Hematopoietic multipotent progenitor cell treated with erythropoietin and hydrocortisone succinate and interleukin-3 and kit ligand, for 8 days (in vitro differentiated cells): ENCODE results near the gene ADCK1.

Source experiments
- DNase-seq: peaks from one replicate; pipeline ENCODE4 v3.0.0-alpha.2; 2015

Gene ADCK1

DNA sequence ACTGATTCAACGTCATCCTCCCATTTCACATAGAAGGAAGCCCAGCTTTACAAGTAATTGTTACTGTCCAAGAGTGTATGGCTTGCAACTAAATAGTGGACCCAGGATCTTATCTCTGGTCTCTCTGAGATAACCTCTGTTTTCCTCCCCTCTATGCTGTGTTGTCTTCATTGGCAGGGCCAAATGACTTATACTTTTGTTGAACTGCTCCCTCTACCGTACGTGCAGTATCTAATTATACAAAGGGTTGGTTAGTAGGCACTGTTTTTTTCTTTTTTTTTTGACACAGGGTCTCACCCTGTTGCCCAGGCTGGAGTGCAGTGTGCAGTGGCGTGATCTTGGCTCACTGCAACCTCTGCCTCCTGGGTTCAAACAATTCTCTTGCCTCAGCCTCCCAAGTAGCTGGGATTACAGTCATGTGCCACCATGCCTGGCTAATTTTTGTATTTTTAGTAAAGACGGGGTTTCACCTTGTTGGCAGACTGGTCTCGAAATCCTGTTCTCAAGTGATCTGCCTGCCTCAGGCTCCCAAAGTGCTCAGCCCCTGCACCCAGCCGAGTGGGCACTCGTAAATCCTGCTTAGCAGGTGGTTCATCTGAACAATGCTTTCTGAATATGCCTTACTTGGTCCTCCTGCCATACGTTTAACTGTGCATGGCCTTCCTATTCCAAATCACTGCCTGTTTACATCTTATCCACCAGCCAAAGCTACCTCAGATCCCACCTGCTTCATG, 162.1 kb downstream of the ADCK1 start:
- DNase-seq, result peak; percentile 28

GRCh38 chr14:77962731-77963520, 163.0 kb downstream of the ADCK1 start:
- DNase-seq, result no peak

DNA sequence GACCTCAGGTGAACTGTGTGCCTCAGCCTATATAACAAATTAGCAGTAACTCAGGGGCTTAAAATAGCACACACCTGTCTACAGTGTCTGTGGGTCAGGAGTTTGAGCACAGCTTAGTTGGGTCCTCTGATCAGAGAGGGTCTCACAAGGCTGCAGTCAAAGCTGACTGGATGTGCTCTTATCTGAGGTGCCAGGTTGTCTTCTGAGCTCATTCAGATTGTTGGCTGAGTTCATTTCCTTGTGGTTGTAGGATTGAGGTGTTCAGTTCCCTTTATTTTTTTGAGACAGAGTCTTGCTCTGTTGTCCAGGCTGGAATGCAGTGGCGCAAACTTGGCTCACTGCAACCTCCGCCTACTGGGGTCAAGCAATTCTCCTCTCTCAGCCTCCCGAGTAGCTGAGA, 164.7 kb downstream of the ADCK1 start:
- DNase-seq, result peak; percentile 27

- DNase-seq, result no peak
Measured at GRCh38 chr14:77965050-77965449, 165.1 kb downstream of the ADCK1 start.

DNA sequence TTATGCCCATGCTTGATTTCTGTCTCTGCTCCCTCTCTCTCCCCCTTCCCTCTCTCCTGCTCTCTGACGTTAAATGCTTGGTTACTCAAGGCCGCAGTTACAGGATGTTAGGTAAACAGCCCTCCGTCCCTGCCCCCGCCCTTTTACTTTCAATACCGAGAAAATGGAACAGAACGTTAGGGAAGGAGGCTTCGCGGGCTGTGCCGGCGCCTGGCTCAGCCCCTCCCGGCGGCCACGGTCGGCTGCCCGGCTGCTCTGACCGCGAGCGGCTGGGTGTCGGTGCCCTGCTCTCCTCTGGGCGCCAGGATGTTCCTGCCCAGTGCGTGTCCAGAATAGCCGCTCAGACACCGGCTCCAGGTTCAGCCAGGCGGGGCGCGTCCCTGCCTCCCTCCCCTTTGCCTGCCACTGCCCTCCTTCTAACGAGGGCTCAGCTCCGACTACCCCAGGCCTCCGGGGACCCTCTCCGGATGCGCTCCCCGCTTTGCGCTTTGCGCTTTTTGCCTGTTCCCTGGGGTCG, 166.1 kb downstream of the ADCK1 start:
- DNase-seq, result peak; percentile 69

DNA sequence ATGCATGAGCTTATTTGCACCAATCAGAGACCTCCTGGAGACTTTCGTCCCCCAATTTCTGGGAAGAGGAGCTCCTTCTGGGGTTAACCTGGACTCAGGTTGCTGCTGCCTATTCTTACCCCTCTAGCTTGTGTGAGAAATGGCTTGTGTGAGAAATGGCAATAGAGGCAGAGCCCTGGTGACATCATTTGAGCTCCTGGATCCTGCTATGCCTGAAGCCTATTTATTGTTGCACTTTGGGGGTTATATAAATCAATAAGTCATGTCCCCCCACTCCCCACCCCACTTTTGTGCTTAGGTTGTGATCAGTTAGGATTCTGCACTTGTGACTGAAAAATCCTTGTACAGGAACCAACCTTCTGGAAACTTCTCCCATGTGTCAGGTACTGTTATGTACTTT, 167.2 kb downstream of the ADCK1 start:
- DNase-seq, result no peak

DNA sequence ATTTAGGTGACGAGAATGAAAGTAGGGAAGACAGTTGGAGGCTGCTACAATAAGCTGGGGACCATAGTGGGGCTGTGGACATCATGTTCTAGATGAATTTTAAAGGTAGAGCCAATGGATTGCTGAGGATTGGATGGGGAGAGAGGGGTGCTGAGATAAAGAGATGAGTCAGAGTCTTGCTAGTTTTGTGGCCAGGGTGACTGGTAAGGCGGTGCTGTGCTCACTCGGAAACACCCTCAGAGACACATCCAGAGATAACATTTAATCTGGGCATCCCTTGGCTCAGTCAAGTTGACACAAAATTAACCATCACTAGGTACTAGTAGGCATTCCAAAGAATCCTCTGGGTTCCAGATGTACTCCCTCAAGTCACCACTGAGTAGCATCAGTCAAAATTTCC, 170.7 kb downstream of the ADCK1 start:
- peak; percentile 69 for DNase-seq

- no peak for DNase-seq
Measured at GRCh38 chr14:77973246-77973645, 173.3 kb downstream of the ADCK1 start.

GRCh38 chr14:77976591-77976990, 176.7 kb downstream of the ADCK1 start:
- DNase-seq, result no peak

DNA sequence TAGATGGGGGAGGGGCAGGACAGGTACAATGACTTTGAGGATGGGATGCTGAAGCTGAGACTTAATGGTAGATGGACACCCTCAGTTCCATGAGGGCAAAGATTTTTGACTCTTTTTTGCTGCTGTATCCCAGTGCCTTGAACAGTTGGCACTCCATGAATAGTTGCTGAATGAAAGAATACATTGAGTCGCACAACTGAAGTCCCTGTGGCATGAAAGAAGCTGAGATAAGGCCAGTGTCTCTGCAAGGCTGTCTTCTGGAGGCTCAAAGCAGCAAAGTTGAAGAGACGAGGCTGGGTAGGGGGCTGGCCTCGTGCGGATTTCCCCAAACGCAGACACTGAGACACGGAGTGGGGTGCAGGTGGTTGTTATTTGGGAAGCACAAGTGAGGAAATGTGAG, 179.3 kb downstream of the ADCK1 start:
- no peak for DNase-seq

DNA sequence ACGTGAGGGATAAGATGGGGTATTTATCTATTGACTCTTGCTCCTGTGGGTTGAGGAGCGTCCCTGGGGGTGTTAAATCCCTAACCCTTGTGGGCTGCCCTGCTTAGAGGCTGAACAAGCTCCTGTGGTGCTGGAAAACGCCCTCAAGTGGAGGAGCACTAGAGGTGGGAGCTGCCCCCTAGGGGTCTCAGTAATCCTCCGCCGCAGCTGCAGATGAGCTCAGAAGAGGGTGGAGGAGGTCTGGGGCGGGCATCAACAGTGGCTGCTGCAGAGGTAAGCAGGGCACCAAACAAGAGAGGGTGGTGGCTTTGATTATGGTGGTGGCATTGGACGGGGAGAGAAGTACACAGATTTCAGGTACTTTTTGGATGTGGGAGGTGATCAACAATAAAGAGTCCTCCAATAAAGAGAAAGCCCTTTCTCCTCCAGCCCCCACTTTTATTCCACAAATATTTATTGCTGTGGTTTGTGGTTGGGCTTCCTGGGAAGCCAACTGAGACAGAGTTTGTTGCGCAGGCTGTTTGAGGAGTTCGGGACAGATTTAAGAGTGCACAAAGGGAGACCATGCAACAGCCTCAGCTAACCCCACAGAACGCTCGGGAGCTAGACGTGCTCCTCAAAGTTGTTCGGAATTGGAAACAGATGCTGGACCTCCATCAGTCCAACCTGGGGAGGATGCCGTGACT, 179.9 kb downstream of the ADCK1 start:
- peak; percentile 52 for DNase-seq

- peak; percentile 36 for DNase-seq
Measured at GRCh38 chr14:77980475-77981321, 180.8 kb downstream of the ADCK1 start.
